Thyroid gland (tissue), 4 donors: Measurements from ENCODE around the gene SLC25A1.

Source experiments
- POLR2A ChIP-seq, 2 donors: fragments of 450-650 bp; IDR thresholded peaks; one replicate each; pipeline ENCODE4 v1.6.1; 2017; ENCODE audit warnings: antibody characterized with exemption in 2 of 2, mild to moderate bottlenecking in 2 of 2, moderate library complexity in 1 of 2
- TF ChIP-seq, protein P1 (sequence below), 6 experiments: fragments of 200-600 bp in 3 of 6; fragments of 450-650 bp in 3 of 6; sonication (generic) in 3 of 6; IDR thresholded peaks; one replicate each; pipeline ENCODE4 v1.5.1; 2016 to 2019; ENCODE audit warnings: antibody characterized with exemption in 6 of 6, mild to moderate bottlenecking in 2 of 6, inconsistent platforms in 1 of 6, moderate library complexity in 1 of 6

DNA sequence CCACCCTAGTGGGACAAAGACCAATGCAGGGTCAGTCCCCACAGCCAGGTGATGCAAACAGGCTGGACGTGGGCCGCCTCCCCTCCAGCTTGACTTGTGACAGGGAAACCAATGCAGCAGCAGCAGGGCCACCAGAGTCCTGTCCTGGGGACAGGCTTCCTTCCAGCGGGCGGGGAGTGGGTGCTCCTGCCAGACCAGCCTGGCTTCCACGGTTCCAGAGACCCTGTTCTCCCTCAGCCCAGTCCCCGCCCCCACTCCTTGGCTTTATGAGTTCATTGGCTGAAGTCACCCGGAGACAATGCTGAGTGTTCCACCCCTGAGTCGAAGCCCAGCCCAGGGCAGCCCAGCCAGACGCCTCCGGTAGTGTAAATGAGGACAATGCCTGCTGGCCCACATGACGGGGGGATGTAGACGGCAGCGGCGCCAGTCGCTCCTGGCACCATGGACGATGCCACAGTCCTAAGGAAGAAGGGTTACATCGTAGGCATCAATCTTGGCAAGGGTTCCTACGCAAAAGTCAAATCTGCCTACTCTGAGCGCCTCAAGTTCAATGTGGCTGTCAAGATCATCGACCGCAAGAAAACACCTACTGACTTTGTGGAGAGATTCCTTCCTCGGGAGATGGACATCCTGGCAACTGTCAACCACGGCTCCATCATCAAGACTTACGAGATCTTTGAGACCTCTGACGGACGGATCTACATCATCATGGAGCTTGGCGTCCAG is 47.4 kb downstream of the SLC25A1 start, which contains the start of gene TSSK2:
- TF ChIP-seq, protein P1, sequence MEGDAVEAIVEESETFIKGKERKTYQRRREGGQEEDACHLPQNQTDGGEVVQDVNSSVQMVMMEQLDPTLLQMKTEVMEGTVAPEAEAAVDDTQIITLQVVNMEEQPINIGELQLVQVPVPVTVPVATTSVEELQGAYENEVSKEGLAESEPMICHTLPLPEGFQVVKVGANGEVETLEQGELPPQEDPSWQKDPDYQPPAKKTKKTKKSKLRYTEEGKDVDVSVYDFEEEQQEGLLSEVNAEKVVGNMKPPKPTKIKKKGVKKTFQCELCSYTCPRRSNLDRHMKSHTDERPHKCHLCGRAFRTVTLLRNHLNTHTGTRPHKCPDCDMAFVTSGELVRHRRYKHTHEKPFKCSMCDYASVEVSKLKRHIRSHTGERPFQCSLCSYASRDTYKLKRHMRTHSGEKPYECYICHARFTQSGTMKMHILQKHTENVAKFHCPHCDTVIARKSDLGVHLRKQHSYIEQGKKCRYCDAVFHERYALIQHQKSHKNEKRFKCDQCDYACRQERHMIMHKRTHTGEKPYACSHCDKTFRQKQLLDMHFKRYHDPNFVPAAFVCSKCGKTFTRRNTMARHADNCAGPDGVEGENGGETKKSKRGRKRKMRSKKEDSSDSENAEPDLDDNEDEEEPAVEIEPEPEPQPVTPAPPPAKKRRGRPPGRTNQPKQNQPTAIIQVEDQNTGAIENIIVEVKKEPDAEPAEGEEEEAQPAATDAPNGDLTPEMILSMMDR (IDR thresholded peaks at IDR 0.05): no peak
- no peak for TF ChIP-seq POLR2A (IDR thresholded peaks at IDR 0.05)
